T-helper 1 cell treated with Interleukin-12 subunit alpha and Interleukin-12 subunit beta and Interleukin-4 antibody, amounts not matched to agents 30 ng/mL and 1 ng/mL, for 36 hours (primary cell): ENCODE data around the gene TRAF3. TPM values are rescaled to one million over a fixed set of nuclear protein-coding genes. Genes with fewer than 3 reads are reported as not detected.

Experiments
- intact Hi-C: fragments of 100-400 bp; cut with micrococcal nuclease; formaldehyde crosslinking; loops from one replicate; pipeline ENCODE4 v1.15.1; 2024
- total RNA-seq: library from RNA; stranded (reverse); gene quantifications from 2 replicates; pipeline ENCODE4 v1.2.3, GENCODE V29; 2022

Gene TRAF3
- total RNA-seq: 92.9 and 93.9 TPM in 2 replicates

GRCh38 chr14:102776761-102777710 lies at the start of gene TRAF3:
Gene TRAF3 (plus strand): TSS chr14:102777449. CDS start chr14:102870202, 92,753 bp downstream.
- intact Hi-C loops: loop anchor here (5.0 to 10.0 kb wide), 8 partner anchors 105 to 608 kb away; partner anchors contain the start of genes CDC42BPB, EIF5, MARK3 and RCOR1

- intact Hi-C loops: no loop called here
These were observed 48.7 kb upstream of the TRAF3 start for GRCh38 chr14:102728501-102728900.

- intact Hi-C loops: no loop called here
These were observed 48.0 kb upstream of the TRAF3 start for GRCh38 chr14:102729268-102729667.

GRCh38 chr14:102729825-102730224 lies 47.4 kb upstream of the TRAF3 start:
- intact Hi-C loops: no loop called here

GRCh38 chr14:102731101-102731870 lies 46.0 kb upstream of the TRAF3 start:
- intact Hi-C loops: no loop called here

- intact Hi-C loops: no loop called here
These were observed 45.1 kb upstream of the TRAF3 start for GRCh38 chr14:102731871-102732800.

GRCh38 chr14:102732924-102733323 lies 44.3 kb upstream of the TRAF3 start:
- intact Hi-C loops: no loop called here

GRCh38 chr14:102733326-102733725 lies 43.9 kb upstream of the TRAF3 start:
- intact Hi-C loops: no loop called here

GRCh38 chr14:102734436-102734835 lies 42.8 kb upstream of the TRAF3 start:
- intact Hi-C loops: no loop called here

GRCh38 chr14:102736956-102737355 lies 40.3 kb upstream of the TRAF3 start:
- intact Hi-C loops: no loop called here

GRCh38 chr14:102737402-102738372 lies 39.6 kb upstream of the TRAF3 start:
- intact Hi-C loops: no loop called here

- intact Hi-C loops: no loop called here
These were observed 38.7 kb upstream of the TRAF3 start for GRCh38 chr14:102738373-102739189.

- intact Hi-C loops: no loop called here
These were observed 38.1 kb upstream of the TRAF3 start for GRCh38 chr14:102739190-102739469.

- intact Hi-C loops: no loop called here
These were observed 30.4 kb upstream of the TRAF3 start for GRCh38 chr14:102746634-102747438.

- intact Hi-C loops: no loop called here
These were observed 28.4 kb upstream of the TRAF3 start for GRCh38 chr14:102748806-102749205.

GRCh38 chr14:102749393-102750305 lies 27.6 kb upstream of the TRAF3 start:
- intact Hi-C loops: no loop called here

- intact Hi-C loops: no loop called here
These were observed 26.9 kb upstream of the TRAF3 start for GRCh38 chr14:102750376-102750775.
